ENCODE measurements around the gene GRB2. TPM values are rescaled to one million over a fixed set of nuclear protein-coding genes. Genes with fewer than 3 reads are reported as not detected.

GRB2 gene
- total RNA-seq, 1 experiment from 2014 or later = 101 TPM

DNA sequence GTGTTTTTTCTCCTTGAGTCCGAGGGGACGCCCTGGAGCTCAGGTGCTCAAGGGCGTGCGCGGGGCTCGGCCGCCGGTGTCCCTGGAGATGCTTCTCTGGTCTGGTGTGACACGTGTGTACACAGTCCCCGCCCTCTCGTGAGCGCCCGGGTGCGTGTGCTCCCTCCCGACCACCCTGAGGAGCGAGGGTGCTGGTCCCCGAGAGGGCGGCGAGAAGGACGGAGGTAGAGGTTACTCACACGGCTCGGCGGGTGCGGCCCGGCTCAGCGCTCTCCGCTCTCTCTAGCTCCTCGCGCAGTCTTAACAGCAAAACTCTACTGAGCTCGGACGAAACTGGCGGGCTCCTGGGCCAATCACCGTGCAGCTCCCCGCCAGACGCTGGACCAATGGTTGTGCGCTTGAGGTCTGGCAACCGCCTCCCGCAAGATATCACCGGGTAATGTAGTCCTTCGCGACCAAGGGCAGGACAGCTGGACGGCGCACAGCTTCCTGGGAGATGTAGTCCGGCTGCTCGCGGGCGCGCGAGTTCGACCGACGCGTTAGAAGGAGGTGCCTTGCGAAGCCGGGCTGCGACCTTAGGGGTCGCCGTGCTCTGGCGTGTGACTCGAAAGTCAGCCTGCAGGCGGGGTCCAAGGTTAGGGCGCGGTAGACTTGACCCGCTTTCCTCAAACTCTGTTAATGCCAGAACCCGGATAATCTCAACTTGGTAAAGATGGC is 116.2 kb downstream of the GRB2 start, which contains the start of gene SLC25A19:
Gene SLC25A19, minus strand, starts transcription at position 319 of the 717 bp plus-strand sequence. CDS start 2,669 bp downstream, outside the sequence.
- CTCF ChIA-PET = interaction anchor here (0.7 to 1.4 kb wide), 2 partner anchors 18 to 34 kb away, joined by 15 to 16 read pairs; partner anchors contain the start of gene MIF4GD
- intact Hi-C loops (cut with micrococcal nuclease; ENCODE audit: unreplicated experiment) = no loop called here
- Histone ChIP-seq H3K36me3 (ENCODE audit: insufficient read depth, low read length, poor library complexity, severe bottlenecking) (peaks cover 13% of the 10 kb centered on the region), H3K9me3 (ENCODE audit: low read depth, low read length, poor library complexity, severe bottlenecking) (no peaks in the 10 kb centered on the region), H3K4me3 (ENCODE audit: low read depth, low read length, poor library complexity, severe bottlenecking) (peak within 1 kb of the TSS; percentile 87), H3K27ac (ENCODE audit: low read depth, low read length, poor library complexity, severe bottlenecking) (peak within 1 kb of the TSS; percentile 90), H3K4me1 (ENCODE audit: insufficient read depth, low read length, poor library complexity, severe bottlenecking) (no peaks in the 10 kb centered on the region), H3K27me3 (replicated peaks; ENCODE audit: insufficient read depth, low read depth, low read length, poor library complexity) (no peaks in the 10 kb centered on the region)
- DNase-seq (ENCODE audit: low spot score) = peak; percentile 99
- no peak for TF ChIP-seq EZH2 (IDR thresholded peaks at IDR 0.05; ENCODE audit: borderline replicate concordance, low read depth, low read length, poor library complexity, severe bottlenecking)
- TF ChIP-seq, protein P1, sequence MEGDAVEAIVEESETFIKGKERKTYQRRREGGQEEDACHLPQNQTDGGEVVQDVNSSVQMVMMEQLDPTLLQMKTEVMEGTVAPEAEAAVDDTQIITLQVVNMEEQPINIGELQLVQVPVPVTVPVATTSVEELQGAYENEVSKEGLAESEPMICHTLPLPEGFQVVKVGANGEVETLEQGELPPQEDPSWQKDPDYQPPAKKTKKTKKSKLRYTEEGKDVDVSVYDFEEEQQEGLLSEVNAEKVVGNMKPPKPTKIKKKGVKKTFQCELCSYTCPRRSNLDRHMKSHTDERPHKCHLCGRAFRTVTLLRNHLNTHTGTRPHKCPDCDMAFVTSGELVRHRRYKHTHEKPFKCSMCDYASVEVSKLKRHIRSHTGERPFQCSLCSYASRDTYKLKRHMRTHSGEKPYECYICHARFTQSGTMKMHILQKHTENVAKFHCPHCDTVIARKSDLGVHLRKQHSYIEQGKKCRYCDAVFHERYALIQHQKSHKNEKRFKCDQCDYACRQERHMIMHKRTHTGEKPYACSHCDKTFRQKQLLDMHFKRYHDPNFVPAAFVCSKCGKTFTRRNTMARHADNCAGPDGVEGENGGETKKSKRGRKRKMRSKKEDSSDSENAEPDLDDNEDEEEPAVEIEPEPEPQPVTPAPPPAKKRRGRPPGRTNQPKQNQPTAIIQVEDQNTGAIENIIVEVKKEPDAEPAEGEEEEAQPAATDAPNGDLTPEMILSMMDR (conservative IDR thresholded peaks at IDR 0.05; ENCODE audit: low read depth, low read length) = no peak
- POLR2A ChIA-PET (ENCODE audit: low non-redundant PET) = interaction anchor here (0.6 to 1.4 kb wide), 2 partner anchors 18 to 39 kb away, joined by 5 read pairs; partner anchors contain the start of gene MIF4GD
- BruUV-seq (replicated peaks) = no TSS peak

DNA sequence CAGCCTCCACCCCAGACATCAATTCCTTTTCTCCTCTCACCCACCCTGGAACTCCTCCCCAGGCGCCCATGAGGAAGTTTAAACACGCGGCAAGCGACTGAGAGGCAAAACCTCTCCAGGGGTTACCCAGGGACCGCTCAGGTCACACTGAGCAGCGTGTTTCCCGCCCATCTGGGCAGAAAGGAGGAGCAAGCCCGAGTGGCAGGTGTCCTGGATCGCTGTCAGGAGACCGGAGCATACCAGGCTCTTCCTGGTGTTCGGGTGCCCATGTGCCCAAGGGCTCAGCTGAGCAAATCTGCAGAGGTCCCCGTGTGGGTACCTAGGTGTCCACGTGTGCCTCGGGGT is 116.7 kb downstream of the GRB2 start:
- TF ChIP-seq, protein P1 (conservative IDR thresholded peaks at IDR 0.05; ENCODE audit: low read depth, low read length) = no peak
- no peak for TF ChIP-seq EZH2 (IDR thresholded peaks at IDR 0.05; ENCODE audit: borderline replicate concordance, low read depth, low read length, poor library complexity, severe bottlenecking)
- intact Hi-C loops (cut with micrococcal nuclease; ENCODE audit: unreplicated experiment) = no loop called here
- peak; percentile 41 for DNase-seq (ENCODE audit: low spot score)
- no peaks in the 10 kb centered on the region for H3K4me1 ChIP-seq (ENCODE audit: insufficient read depth, low read length, poor library complexity, severe bottlenecking)
- H3K4me3 ChIP-seq (ENCODE audit: low read depth, low read length, poor library complexity, severe bottlenecking) = peak overlapping the region; percentile 87
- H3K9me3 ChIP-seq (ENCODE audit: low read depth, low read length, poor library complexity, severe bottlenecking) = no peaks in the 10 kb centered on the region
- no peaks in the 10 kb centered on the region for H3K27me3 ChIP-seq (replicated peaks; ENCODE audit: insufficient read depth, low read depth, low read length, poor library complexity)
- peak overlapping the region; percentile 90 for H3K27ac ChIP-seq (ENCODE audit: low read depth, low read length, poor library complexity, severe bottlenecking)
- POLR2A ChIA-PET (ENCODE audit: low non-redundant PET) = interaction anchor here (1.4 kb wide), 1 partner anchor 18 kb away, joined by 5 read pairs; the partner anchor contains the start of gene MIF4GD
- peaks cover 13% of the 10 kb centered on the region for H3K36me3 ChIP-seq (ENCODE audit: insufficient read depth, low read length, poor library complexity, severe bottlenecking)
- BruUV-seq (replicated peaks) = no TSS peak
- CTCF ChIA-PET = interaction anchor here (0.7 to 1.4 kb wide), 2 partner anchors 18 to 34 kb away, joined by 15 to 16 read pairs; partner anchors contain the start of gene MIF4GD

GRCh38 chr17:75288359-75288758 is 117.1 kb downstream of the GRB2 start:
- TF ChIP-seq, protein P1 (conservative IDR thresholded peaks at IDR 0.05; ENCODE audit: low read depth, low read length) = no peak
- no peak for TF ChIP-seq EZH2 (IDR thresholded peaks at IDR 0.05; ENCODE audit: borderline replicate concordance, low read depth, low read length, poor library complexity, severe bottlenecking)
- no peaks in the 10 kb centered on the region for H3K4me1 ChIP-seq (ENCODE audit: insufficient read depth, low read length, poor library complexity, severe bottlenecking)
- intact Hi-C loops (cut with micrococcal nuclease; ENCODE audit: unreplicated experiment) = no loop called here
- ChIA-PET CTCF (no interaction called here), POLR2A (ENCODE audit: low non-redundant PET) (no interaction called here)
- no TSS peak for BruUV-seq (replicated peaks)
- H3K36me3 ChIP-seq (ENCODE audit: insufficient read depth, low read length, poor library complexity, severe bottlenecking) = peaks cover 13% of the 10 kb centered on the region
- peak overlapping the region; percentile 87 for H3K4me3 ChIP-seq (ENCODE audit: low read depth, low read length, poor library complexity, severe bottlenecking)
- no peaks in the 10 kb centered on the region for H3K9me3 ChIP-seq (ENCODE audit: low read depth, low read length, poor library complexity, severe bottlenecking)
- H3K27me3 ChIP-seq (replicated peaks; ENCODE audit: insufficient read depth, low read depth, low read length, poor library complexity) = no peaks in the 10 kb centered on the region
- no peak for DNase-seq (ENCODE audit: low spot score)
- H3K27ac ChIP-seq (ENCODE audit: low read depth, low read length, poor library complexity, severe bottlenecking) = peak overlapping the region; percentile 90

All from A673 (cell line).